AG08396 (cell line): ENCODE results near the gene SLC52A3.
"Not testable (repeated sequence)": the region's sequence is repeated elsewhere in the genome, so short reads cannot be mapped to it uniquely, and the experiment has no call there.

ENCODE experiments used
- DNase-seq: peaks from one replicate; pipeline ENCODE4 v3.0.0; 2012; ENCODE audit warnings: low spot score, mixed read lengths

Gene SLC52A3

GRCh38 chr20:768426-768978 lies at the start of gene SLC52A3:
TSS of gene SLC52A3 (minus strand) at chr20:768500. CDS start at chr20:765774, 2,726 bp downstream.
- DNase-seq: no peak

GRCh38 chr20:815914-816606 lies 47.8 kb upstream of the SLC52A3 start:
- peak; percentile 78 for DNase-seq

GRCh38 chr20:815226-815625 lies 46.9 kb upstream of the SLC52A3 start:
- DNase-seq: no peak

- no peak for DNase-seq
Observed at GRCh38 chr20:813390-813789, 45.1 kb upstream of the SLC52A3 start.

- DNase-seq: not testable (repeated sequence)
Observed at GRCh38 chr20:812435-812814, 44.1 kb upstream of the SLC52A3 start.

GRCh38 chr20:811776-812434 lies 43.6 kb upstream of the SLC52A3 start:
- not testable (repeated sequence) for DNase-seq

GRCh38 chr20:805713-806112 lies 37.4 kb upstream of the SLC52A3 start:
- no peak for DNase-seq

GRCh38 chr20:801678-802077 lies 33.4 kb upstream of the SLC52A3 start:
- no peak for DNase-seq

- not testable (repeated sequence) for DNase-seq
Observed at GRCh38 chr20:800026-800425, 31.7 kb upstream of the SLC52A3 start.

GRCh38 chr20:798746-799145 lies 30.4 kb upstream of the SLC52A3 start:
- DNase-seq: not testable (repeated sequence)

- no peak for DNase-seq
Observed at GRCh38 chr20:796921-797320, 28.6 kb upstream of the SLC52A3 start.

- DNase-seq: no peak
Observed at GRCh38 chr20:792248-792647, 23.9 kb upstream of the SLC52A3 start.

- DNase-seq: no peak
Observed at GRCh38 chr20:791056-791455, 22.8 kb upstream of the SLC52A3 start.

- DNase-seq: no peak
Observed at GRCh38 chr20:787825-788224, 19.5 kb upstream of the SLC52A3 start.

- DNase-seq: no peak
Observed at GRCh38 chr20:779771-780170, 11.5 kb upstream of the SLC52A3 start.

- no peak for DNase-seq
Observed at GRCh38 chr20:776165-776564, 7.9 kb upstream of the SLC52A3 start.

- no peak for DNase-seq
Observed at GRCh38 chr20:775679-776135, 7.4 kb upstream of the SLC52A3 start.

GRCh38 chr20:774660-775057 lies 6.4 kb upstream of the SLC52A3 start:
- DNase-seq: no peak

GRCh38 chr20:774016-774659 lies 5.8 kb upstream of the SLC52A3 start:
- DNase-seq: no peak

- DNase-seq: no peak
Observed at GRCh38 chr20:772806-773205, 4.5 kb upstream of the SLC52A3 start.

- DNase-seq: no peak
Observed at GRCh38 chr20:771741-772464, 3.6 kb upstream of the SLC52A3 start.

- no peak for DNase-seq
Observed at GRCh38 chr20:770691-771090, 2.4 kb upstream of the SLC52A3 start.
